Embryonic facial prominence (tissue), 1 donor: ENCODE measurements around the gene EID3.
"Not testable (repeated sequence)": the region's sequence is repeated elsewhere in the genome, so short reads cannot be mapped to it uniquely, and the experiment has no call there.

Experiments used
- DNase-seq: peaks from one replicate; pipeline ENCODE4 v3.0.0-alpha.2; 2016; ENCODE audit errors: extremely low spot score

EID3 gene

GRCh38 chr12:104290320-104290719 is 13.2 kb upstream of the EID3 start:
- no peak for DNase-seq

- no peak for DNase-seq
These were observed 12.7 kb upstream of the EID3 start for GRCh38 chr12:104290855-104291254.

GRCh38 chr12:104291867-104292524 is 11.5 kb upstream of the EID3 start:
- DNase-seq = no peak

GRCh38 chr12:104292872-104293794 is 10.4 kb upstream of the EID3 start:
- no peak for DNase-seq

DNA sequence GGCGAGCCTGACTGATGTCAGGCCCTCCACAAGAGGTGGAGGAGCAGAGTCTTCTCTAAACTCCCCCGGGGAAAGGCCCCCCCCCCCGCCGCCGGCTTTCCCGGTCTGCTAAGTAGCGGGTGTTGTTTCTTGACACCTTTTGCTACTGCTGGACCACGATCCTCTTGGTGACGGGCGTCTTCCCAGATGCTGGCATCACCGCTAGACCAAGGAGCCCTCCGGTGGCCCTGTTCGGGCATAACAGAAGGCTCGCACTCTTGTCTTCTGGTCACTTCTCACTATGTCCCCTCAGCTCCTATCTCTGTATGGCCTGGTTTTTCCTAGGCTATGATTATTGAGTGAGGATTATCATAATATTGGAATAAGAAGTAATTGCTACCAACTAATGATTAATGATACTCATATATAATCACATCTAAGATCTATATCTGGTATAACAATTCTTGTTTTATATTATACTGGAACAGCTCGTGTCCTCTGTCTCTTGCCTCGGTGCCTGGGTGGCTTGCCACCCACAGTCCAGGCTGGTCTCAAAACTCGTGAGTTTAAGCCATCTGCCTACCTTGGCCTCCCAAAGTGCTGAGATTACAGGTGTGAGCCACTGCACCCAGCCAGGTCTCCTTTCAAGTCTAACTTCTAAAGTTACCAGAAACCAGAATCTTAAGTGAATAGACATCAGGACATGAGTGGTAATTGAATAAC is 9.2 kb upstream of the EID3 start:
- not testable (repeated sequence) for DNase-seq

DNA sequence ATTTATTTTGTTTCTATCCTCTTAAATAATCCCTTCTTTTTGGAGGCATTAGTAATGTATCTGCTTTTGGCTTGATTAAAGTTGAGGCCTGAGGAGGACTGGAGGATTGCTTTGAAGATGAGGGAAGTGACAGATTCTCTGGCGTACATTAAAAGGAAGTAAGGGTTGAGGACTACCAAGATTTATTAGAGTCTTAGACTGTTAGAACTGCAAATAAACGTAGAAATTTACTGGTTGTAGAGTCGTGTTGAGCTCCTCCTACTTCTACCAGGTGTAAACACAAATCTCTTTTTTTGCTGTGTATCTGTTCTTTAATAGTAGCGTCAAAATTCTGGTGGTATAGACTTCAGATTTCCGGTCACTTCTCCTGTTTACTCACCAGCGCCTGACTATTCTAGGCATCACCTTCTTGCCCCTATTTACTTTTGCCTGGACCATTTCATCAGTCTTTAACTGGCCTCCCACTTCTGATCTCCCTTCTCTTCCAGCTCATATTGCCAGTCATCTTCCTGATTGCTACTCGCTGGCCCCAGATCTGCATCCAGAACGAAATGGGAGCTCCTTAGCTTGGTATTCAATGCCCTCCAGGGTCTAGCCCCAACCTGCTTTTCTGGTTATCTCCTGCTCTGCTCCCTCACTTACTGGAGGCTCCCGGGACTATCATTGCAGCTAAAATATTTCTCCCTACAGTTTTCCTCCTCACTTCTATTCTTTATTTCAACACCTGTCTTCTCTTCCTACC is 8.4 kb upstream of the EID3 start:
- DNase-seq = no peak

DNA sequence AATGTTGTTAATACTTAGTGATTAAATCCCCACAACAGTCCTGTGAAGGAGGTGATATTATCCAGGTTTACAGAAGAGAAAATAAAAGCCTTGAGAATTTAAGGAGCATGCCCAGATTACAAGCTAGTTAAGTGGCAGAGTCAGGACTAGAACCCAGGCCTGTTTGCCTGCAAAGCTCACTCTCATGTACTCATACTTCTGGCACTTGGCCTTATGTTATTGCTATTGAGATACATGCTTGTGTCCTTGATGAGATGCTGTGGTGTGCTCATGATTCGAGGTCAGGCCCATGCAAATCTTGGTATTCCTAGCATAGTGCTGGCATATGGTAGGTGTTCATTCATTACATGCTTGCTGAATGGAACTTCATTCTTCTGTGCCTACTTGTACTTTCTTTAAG is 7.6 kb upstream of the EID3 start:
- no peak for DNase-seq

DNA sequence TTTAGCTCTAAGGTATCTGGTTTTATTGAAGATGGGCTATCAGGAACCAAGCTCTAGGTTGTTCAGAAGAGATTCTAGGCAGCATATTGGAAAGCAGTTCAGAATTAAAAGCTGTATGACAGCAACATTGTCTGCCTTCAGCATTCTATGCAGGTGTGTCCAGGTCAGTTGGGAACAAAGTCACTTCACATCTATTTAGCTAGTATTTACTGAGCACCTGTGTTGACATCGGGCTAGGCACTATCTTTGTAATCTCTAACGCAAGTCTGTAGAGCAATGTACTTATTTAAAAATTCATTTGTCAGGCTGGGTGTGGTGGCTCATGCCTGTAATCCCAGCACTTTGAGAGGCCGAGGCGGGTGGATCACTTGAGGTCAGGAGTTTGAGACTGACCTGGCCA is 6.8 kb upstream of the EID3 start:
- DNase-seq = no peak

DNA sequence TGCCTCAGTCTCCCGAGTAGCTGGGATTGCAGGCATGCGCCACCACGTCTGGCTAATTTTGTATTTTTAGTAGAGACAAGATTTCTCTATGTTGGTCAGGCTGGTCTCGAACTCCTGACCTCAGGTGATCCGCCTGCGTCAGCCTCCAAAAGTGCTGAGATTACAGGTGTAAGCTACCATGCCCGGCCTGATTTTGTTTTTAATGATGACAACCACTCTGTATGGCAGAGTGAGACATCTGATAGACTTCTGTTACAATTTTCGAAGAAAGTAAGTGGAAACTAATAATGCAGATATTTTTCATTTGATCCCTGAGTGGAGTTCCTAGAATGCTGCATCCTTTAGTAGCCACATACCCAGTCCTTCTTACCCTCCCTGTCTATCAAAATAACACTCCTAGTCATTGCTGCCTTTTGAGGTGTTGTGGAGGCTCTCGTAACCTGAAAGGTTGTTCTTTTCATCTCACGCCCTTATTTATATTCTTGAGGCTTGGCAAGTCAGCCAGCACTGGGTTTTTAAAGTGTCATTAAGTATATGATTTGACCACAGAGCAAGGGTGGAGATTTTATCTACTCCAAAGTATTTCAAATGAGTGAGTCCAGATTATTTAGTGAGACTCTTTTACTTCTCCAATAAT is 5.9 kb upstream of the EID3 start:
- DNase-seq = no peak

DNA sequence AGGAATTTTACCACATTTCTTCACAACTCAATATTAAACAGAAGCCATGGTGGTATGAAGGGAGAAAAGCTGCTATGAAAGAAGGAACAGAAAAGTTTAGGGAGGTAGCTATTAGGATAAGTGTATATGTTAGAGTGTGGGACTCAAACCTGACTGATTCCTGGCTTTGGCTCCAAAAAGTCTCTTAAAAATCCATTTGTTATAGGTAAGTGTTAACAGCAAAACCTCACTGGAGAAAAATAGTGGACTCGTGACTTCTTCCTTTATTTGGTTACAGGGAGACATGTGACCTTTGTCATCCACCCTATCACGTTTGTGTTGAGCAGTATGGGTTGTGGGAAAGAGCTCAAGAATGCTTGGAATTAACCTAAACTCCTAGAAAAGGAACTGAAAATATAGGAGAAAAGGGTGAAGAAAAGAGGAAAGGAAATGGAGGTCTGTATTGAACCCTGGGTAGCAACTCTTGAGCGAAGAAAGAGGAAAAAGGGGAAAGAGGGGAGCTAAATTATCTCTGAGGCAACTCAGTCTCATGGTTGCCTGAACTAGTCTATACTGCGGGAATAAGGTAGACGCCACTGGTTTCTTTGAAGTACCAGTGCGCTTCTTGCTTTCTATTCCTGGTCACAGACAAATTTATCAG is 3.6 kb upstream of the EID3 start:
- DNase-seq = no peak

DNA sequence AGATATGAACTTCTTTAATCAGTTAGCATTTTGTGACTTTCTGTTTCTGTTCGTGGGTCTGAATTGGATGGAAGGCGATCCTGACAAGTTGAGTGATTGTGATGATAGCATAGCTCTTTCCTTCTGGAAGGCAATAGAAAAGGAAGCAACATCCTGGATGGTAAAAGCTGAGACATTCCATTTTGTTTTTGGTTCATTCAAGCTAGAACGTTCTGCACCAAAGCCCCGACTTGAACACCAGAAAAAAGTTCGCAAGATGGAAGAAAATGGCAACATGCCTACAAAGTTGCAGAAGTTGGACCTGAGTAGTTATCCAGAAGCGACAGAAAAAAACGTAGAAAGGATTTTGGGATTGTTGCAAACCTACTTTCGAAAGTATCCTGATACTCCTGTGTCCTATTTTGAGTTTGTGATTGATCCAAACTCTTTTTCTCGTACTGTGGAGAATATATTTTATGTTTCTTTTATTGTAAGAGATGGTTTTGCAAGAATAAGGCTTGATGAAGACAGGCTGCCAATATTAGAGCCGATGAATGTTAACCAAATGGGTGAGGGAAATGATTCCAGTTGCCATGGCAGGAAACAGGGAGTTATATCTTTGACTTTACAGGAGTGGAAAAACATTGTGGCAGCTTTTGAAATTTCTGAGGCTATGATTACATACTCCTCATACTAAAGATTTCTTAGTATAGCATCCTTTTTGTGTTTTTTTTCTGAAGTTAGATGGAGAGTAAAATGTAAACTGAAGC is 896 bp downstream of the EID3 start:
- DNase-seq = no peak

DNA sequence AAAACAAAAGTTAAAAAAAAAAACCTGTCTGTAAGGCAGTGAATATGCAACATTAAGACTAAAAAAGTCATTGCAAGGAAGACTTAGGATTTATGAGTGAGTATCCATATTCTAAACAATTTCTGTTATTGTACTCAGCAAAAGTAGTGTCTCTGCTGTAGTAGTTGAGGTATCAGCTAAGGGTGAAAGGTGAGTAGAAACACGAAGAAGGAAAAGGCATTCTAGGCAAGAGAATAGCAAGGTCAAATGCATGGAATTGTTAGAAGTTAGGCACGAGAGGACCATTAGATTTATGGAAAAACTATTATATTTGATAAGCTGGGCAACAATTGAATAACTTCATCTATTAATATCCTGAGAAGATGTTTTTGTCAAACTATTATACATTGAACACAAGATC is 1.8 kb downstream of the EID3 start:
- no peak for DNase-seq

DNA sequence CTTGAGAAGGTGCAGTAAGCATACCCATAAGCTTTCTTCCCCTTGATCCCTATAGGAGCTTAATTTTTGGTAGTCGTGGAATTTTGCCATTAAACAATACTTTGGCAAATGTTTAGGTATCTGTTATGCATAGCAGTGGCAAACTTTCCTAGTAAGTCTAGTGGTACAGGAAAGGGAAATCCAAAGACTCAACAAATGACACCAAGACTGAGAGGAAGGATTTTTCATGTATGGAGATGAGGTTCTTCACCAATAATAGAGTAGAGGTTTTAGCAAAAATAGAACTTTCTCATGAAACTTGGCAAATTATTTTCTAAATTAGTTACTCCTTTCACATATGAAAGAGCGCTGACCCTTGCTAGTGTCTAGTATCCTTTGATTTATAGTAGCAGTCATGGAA is 2.8 kb downstream of the EID3 start:
- no peak for DNase-seq

GRCh38 chr12:104306943-104307654 is 3.6 kb downstream of the EID3 start:
- no peak for DNase-seq

DNA sequence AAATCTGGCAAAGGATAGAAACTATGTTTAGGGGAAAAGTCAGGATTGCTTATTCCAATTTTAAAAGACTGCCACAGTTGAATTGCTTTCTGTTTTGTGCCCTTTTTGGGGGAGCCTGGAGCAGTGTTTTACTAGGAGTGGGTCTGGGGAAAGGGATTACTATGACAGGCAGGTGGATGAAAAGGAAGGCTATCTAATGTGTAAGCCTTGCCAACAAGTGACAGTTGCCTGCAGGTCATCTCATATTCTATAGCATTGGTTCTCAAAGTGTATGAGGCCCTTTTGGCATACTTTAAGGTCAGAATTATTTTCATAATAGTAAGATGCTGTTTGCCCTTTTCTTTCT is 4.1 kb downstream of the EID3 start:
- no peak for DNase-seq

- no peak for DNase-seq
These were observed 6.0 kb downstream of the EID3 start for GRCh38 chr12:104309446-104309993.

GRCh38 chr12:104310751-104311633 is 7.5 kb downstream of the EID3 start:
- no peak for DNase-seq

DNA sequence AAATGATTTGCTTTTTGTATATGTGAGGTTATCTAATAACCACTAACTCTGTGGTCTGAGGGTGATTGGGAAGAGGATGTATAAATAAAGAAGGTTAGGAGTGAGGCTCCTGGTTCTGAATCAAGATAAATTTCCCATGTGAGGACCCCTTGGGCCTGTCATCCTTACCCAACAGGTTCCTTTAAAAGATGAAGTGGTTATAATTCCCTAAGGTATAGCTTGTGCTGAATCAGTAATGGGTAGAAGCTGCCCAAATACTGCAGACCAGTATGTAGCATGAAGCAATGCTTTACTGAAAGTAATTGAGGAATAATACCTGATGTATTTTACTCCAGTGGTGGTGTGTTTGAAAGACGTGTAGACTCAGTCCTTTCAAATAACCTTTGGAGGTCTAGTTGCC is 8.7 kb downstream of the EID3 start:
- DNase-seq = no peak
